HL-60 (cell line): Measurements from ENCODE around the gene TSHZ3.

Experiments
- DNase-seq, 2 experiments: peaks; one replicate each; pipeline ENCODE4 v3.0.0-alpha.2; 2010 to 2020; ENCODE audit warnings: low read depth in 1 of 2, low spot score in 1 of 2
- H3K27ac ChIP-seq: fragments of 250-450 bp; sonication (Bioruptor Pico); replicated peaks from 2 replicates; pipeline ENCODE4 v1.5.1; 2020; ENCODE audit warnings: mild to moderate bottlenecking, moderate library complexity
- H3K27me3 ChIP-seq: fragments of 250-450 bp; sonication (Bioruptor Pico); 2 replicates; pipeline ENCODE4 v1.5.1; 2021; ENCODE audit warnings: mild to moderate bottlenecking, moderate library complexity; ENCODE audit not compliant: insufficient read depth, poor library complexity, severe bottlenecking
- H3K4me3 ChIP-seq: replicated peaks from 2 replicates; pipeline ENCODE4 v1.5.1; 2011; ENCODE audit warnings: mild to moderate bottlenecking, control low read depth, low read length; ENCODE audit not compliant: insufficient read depth
- CTCF ChIP-seq: IDR thresholded peaks from one replicate; pipeline ENCODE4 v1.5.1; 2011; ENCODE audit warnings: low read length, control low read depth, inconsistent platforms; ENCODE audit not compliant: insufficient read depth
- GABPA ChIP-seq: IDR thresholded peaks from 2 replicates; pipeline ENCODE4 v1.6.1; 2012; ENCODE audit warnings: low read depth
- POLR2AphosphoS5 ChIP-seq: IDR thresholded peaks from 2 replicates; pipeline ENCODE4 v1.6.1; 2012; ENCODE audit warnings: low read depth
- SPI1 ChIP-seq: IDR thresholded peaks from 2 replicates; pipeline ENCODE4 v1.6.1; 2012; ENCODE audit warnings: low read depth, mild to moderate bottlenecking, borderline replicate concordance
- TF ChIP-seq, protein P1 (sequence below): IDR thresholded peaks from 2 replicates; pipeline ENCODE4 v1.6.1; 2012; ENCODE audit warnings: low read depth; ENCODE audit not compliant: insufficient replicate concordance

TSHZ3 gene

DNA sequence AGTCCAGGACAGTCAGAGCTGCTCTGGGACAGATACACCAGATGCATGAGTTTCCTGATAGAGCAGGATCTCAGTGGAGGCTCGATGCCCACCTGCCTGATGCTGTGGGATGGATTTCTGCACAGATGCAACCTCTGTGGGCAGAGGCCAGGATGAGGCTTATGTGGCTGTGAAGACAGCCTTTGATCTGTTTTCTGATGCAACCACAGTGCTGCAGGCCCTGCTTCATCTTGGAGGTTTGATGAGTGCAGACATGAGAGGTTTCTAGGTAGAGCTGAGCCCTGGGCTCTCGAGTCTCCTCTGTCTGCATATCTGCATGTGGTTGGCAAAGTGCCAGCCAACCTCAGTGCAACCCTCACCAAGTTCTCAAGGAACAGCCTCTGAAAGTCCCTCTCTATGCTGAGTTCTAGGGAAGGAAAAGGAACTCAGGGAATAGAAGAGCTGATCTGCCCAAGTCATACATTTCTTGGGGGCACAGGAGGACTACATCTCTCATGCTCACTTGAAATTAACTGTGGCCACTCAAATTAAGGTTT, 23.1 kb upstream of the TSHZ3 start:
- TF ChIP-seq GABPA (no peak), SPI1 (no peak), CTCF (no peak), POLR2AphosphoS5 (no peak)
- TF ChIP-seq, protein P1, sequence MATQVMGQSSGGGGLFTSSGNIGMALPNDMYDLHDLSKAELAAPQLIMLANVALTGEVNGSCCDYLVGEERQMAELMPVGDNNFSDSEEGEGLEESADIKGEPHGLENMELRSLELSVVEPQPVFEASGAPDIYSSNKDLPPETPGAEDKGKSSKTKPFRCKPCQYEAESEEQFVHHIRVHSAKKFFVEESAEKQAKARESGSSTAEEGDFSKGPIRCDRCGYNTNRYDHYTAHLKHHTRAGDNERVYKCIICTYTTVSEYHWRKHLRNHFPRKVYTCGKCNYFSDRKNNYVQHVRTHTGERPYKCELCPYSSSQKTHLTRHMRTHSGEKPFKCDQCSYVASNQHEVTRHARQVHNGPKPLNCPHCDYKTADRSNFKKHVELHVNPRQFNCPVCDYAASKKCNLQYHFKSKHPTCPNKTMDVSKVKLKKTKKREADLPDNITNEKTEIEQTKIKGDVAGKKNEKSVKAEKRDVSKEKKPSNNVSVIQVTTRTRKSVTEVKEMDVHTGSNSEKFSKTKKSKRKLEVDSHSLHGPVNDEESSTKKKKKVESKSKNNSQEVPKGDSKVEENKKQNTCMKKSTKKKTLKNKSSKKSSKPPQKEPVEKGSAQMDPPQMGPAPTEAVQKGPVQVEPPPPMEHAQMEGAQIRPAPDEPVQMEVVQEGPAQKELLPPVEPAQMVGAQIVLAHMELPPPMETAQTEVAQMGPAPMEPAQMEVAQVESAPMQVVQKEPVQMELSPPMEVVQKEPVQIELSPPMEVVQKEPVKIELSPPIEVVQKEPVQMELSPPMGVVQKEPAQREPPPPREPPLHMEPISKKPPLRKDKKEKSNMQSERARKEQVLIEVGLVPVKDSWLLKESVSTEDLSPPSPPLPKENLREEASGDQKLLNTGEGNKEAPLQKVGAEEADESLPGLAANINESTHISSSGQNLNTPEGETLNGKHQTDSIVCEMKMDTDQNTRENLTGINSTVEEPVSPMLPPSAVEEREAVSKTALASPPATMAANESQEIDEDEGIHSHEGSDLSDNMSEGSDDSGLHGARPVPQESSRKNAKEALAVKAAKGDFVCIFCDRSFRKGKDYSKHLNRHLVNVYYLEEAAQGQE, result no peak
- DNase-seq, result no peak
- Histone ChIP-seq H3K27ac (no peak overlapping the region), H3K27me3 (no peaks in the 10 kb centered on the region), H3K4me3 (no peak overlapping the region)

DNA sequence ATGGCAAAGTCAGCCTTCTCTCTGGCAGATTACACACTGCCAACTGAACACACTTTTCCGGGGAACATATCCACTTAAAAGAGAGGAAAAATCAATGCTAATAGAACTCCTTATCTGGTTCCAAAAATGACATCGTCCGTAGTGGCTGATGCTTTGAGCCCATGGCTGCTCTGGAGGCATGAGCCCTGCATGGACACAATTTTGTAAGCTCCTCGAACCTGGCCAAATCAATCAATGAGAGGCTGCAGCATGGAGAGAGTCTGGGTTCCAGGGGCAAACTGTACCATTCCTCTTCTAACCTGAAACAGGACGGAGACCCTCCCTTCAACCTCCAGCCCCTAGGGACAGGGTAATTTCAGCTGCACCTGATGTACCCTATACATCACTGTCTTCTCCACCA, 21.0 kb upstream of the TSHZ3 start:
- DNase-seq, result no peak
- TF ChIP-seq POLR2AphosphoS5, result no peak
- TF ChIP-seq, protein P1, result no peak
- no peak for TF ChIP-seq CTCF
- TF ChIP-seq GABPA, result no peak
- TF ChIP-seq SPI1, result no peak

DNA sequence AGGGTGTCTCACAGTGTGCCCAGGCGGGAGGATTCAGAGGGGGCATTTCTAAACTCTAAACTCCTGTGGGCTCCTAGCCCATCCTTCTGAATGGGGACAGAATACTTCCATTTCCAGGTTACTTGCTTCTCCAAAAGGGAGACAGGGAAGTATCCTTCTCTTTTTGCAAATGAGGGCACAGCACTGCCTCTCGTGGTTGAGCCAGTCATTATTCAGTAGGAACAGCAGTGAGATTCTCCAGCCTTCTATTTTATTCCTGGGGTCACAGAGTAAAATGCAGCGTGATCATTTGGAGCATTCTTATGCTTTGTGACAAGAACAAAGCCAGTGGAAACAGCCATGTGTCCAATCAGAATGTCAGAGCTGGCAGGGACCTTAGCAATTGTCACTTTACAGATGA, 15.7 kb upstream of the TSHZ3 start:
- peaks cover 4% of the 10 kb centered on the region for H3K27me3 ChIP-seq
- H3K4me3 ChIP-seq, result no peak overlapping the region
- TF ChIP-seq SPI1 (no peak), POLR2AphosphoS5 (no peak), GABPA (no peak), CTCF (no peak)
- TF ChIP-seq, protein P1, result no peak
- H3K27ac ChIP-seq, result no peak overlapping the region
- DNase-seq, result no peak

More for the DNA sequence above, 21.0 kb upstream of the TSHZ3 start:
- H3K27ac ChIP-seq, result no peak overlapping the region
- H3K4me3 ChIP-seq, result no peak overlapping the region
- H3K27me3 ChIP-seq, result no peaks in the 10 kb centered on the region
